HCT116 (cell line): Measurements from ENCODE around the gene DYNLT2. TPM values are rescaled to one million over a fixed set of nuclear protein-coding genes. Genes with fewer than 3 reads are reported as not detected.

Source experiments
- ATAC-seq: fragments of 200-7000 bp; cut with Tn5 transposase; 2 replicates; pipeline ENCODE4 v1.9.1; 2020; ENCODE audit warnings: mild to moderate bottlenecking, moderate library complexity
- BruUV-seq: library from RNA; stranded (reverse); fragments of 400-500 nt; replicated peaks from 2 replicates; lab custom pipeline; 2021; lab: Mats Ljungman, UMichigan
- CTCF ChIA-PET: fragments of 300-600 bp; sonication (Branson Sonifier 250); formaldehyde crosslinking; loops from one replicate; lab custom pipeline; 2021; ENCODE audit warnings: antibody characterized with exemption; lab: Charles Lee
- POLR2A ChIA-PET: fragments of 300-600, 350-600 bp; sonication (Branson Sonifier 250); formaldehyde crosslinking; loops from one replicate; lab custom pipeline; 2021; ENCODE audit warnings: antibody characterized with exemption; lab: Charles Lee
- RAD21 ChIA-PET, 2 experiments: fragments of 300-600 bp; sonication (Branson Sonifier 250); formaldehyde crosslinking; loops; one replicate each; lab custom pipeline; 2023; ENCODE audit warnings: low total read pairs in 2 of 2; ENCODE audit not compliant: uncharacterized antibody in 2 of 2, unreplicated experiment in 2 of 2, low non-redundant PET in 1 of 2; lab: Charles Lee
- DNase-seq: peaks from one replicate; pipeline ENCODE4 v3.0.0-alpha.2; 2010; ENCODE audit warnings: low read depth, low spot score
- H2AFZ ChIP-seq: fragments of 200-600 bp; shearing (Covaris generic), sonication (generic); 2 replicates; pipeline ENCODE4 v1.6.1; 2017; ENCODE audit warnings: low read depth, mixed run types, mixed read lengths, antibody characterized with exemption, low read length; ENCODE audit not compliant: poor library complexity, severe bottlenecking
- H3K27ac ChIP-seq: 2 replicates; pipeline ENCODE4 v1.5.1; 2012; ENCODE audit warnings: low read depth, low read length
- H3K27me3 ChIP-seq: fragments of 200-600 bp; sonication (generic); 2 replicates; pipeline ENCODE4 v1.6.1; 2016; ENCODE audit warnings: mixed run types, low read length, mixed read lengths; ENCODE audit not compliant: insufficient read depth
- H3K36me3 ChIP-seq, 2 experiments: fragments of 200-500 bp in 1 of 2; fragments of 200-600 bp in 1 of 2; sonication (Bioruptor generic) in 1 of 2; sonication (generic) in 1 of 2; 2 replicates each; pipeline versions ENCODE4 v1.5.1 to v1.6.1; 2014 to 2016; ENCODE audit warnings: low read length in 2 of 2, inconsistent platforms in 1 of 2, mixed read lengths in 1 of 2, mixed run types in 1 of 2; ENCODE audit not compliant: insufficient read depth in 2 of 2, control insufficient read depth in 1 of 2
- H3K4me1 ChIP-seq, 2 experiments: fragments of 200-600 bp in 1 of 2; sonication (generic) in 1 of 2; 2 replicates each; pipeline versions ENCODE4 v1.5.1 to v1.6.1; 2012 to 2017; ENCODE audit warnings: low read length in 2 of 2, inconsistent platforms in 1 of 2, mild to moderate bottlenecking in 1 of 2, mixed read lengths in 1 of 2, mixed run types in 1 of 2, moderate library complexity in 1 of 2; ENCODE audit not compliant: insufficient read depth in 2 of 2, control insufficient read depth in 1 of 2
- H3K4me2 ChIP-seq: fragments of 200-600 bp; sonication (generic); 2 replicates; pipeline ENCODE4 v1.6.1; 2017; ENCODE audit warnings: mixed run types, low read length, mixed read lengths
- H3K4me3 ChIP-seq, 2 experiments: fragments of 200-600 bp in 1 of 2; sonication (generic) in 1 of 2; replicated peaks in 1 of 2; 2 replicates each; pipeline ENCODE4 v1.5.1; 2011 to 2016; ENCODE audit warnings: low read length in 2 of 2, control low read depth in 1 of 2, low read depth in 1 of 2, mild to moderate bottlenecking in 1 of 2, mixed read lengths in 1 of 2, mixed run types in 1 of 2
- H3K79me2 ChIP-seq: fragments of 200-600 bp; sonication (generic); 2 replicates; pipeline ENCODE4 v1.6.1; 2017; ENCODE audit warnings: mild to moderate bottlenecking, mixed run types, low read length, moderate library complexity, mixed read lengths; ENCODE audit not compliant: insufficient read depth
- H3K9ac ChIP-seq: fragments of 200-600 bp; sonication (generic); 2 replicates; pipeline ENCODE4 v1.6.1; 2016; ENCODE audit warnings: low read length, mixed read lengths
- H3K9me2 ChIP-seq: fragments of 200-600 bp; sonication (generic), shearing (Covaris generic); 2 replicates; pipeline ENCODE4 v1.6.1; 2017; ENCODE audit warnings: mixed run types, mild to moderate bottlenecking, moderate library complexity; ENCODE audit not compliant: insufficient read depth
- H3K9me3 ChIP-seq, 2 experiments: fragments of 200-500 bp in 1 of 2; fragments of 200-600 bp in 1 of 2; sonication (Bioruptor generic) in 1 of 2; sonication (generic) in 1 of 2; 2 replicates each; pipeline ENCODE4 v1.6.1; 2014 to 2017; ENCODE audit warnings: low read length in 2 of 2, mixed read lengths in 2 of 2, inconsistent platforms in 1 of 2, low read depth in 1 of 2, mild to moderate bottlenecking in 1 of 2, mixed run types in 1 of 2, moderate library complexity in 1 of 2; ENCODE audit not compliant: control insufficient read depth in 1 of 2, insufficient read depth in 1 of 2
- H4K20me1 ChIP-seq: fragments of 200-600 bp; sonication (generic), shearing (Covaris generic); 2 replicates; pipeline ENCODE4 v1.6.1; 2017; ENCODE audit warnings: mixed run types, mild to moderate bottlenecking, moderate library complexity; ENCODE audit not compliant: insufficient read depth
- ATF3 ChIP-seq: IDR thresholded peaks from 2 replicates; pipeline ENCODE4 v1.6.1; 2012
- CEBPB ChIP-seq: IDR thresholded peaks from 2 replicates; pipeline ENCODE4 v1.6.1; 2012; ENCODE audit warnings: low read depth
- CTCF ChIP-seq, 3 experiments: fragments of 200-600 bp in 1 of 3; sonication (generic) in 1 of 3; IDR thresholded peaks in 2 of 3; conservative IDR thresholded peaks in 1 of 3; 2 replicates each; pipeline ENCODE4 v1.5.1; 2012 to 2017; ENCODE audit warnings: low read depth in 2 of 3, low read length in 2 of 3, antibody characterized with exemption in 1 of 3, borderline replicate concordance in 1 of 3, control low read depth in 1 of 3, mild to moderate bottlenecking in 1 of 3, mixed read lengths in 1 of 3, mixed run types in 1 of 3, moderate library complexity in 1 of 3; ENCODE audit not compliant: insufficient read depth in 1 of 3
- EGR1 ChIP-seq: IDR thresholded peaks from 2 replicates; pipeline ENCODE4 v1.6.1; 2012; ENCODE audit warnings: low read depth
- ELF1 ChIP-seq: IDR thresholded peaks from 2 replicates; pipeline ENCODE4 v1.6.1; 2012; ENCODE audit warnings: low read depth, borderline replicate concordance
- EZH2phosphoT487 ChIP-seq: fragments of 200-600 bp; IDR thresholded peaks from 2 replicates; pipeline ENCODE4 v1.6.1; 2018; ENCODE audit warnings: antibody characterized with exemption, borderline replicate concordance
- FOSL1 ChIP-seq: IDR thresholded peaks from 2 replicates; pipeline ENCODE4 v1.6.1; 2012; ENCODE audit warnings: low read depth
- JUND ChIP-seq: IDR thresholded peaks from 2 replicates; pipeline ENCODE4 v1.6.1; 2012
- RAD21 ChIP-seq: IDR thresholded peaks from 2 replicates; pipeline ENCODE4 v1.6.1; 2012; ENCODE audit warnings: low read depth, mild to moderate bottlenecking
- SIN3A ChIP-seq: IDR thresholded peaks from 2 replicates; pipeline ENCODE4 v1.6.1; 2012; ENCODE audit warnings: low read depth
- SRF ChIP-seq: IDR thresholded peaks from 2 replicates; pipeline ENCODE4 v1.6.1; 2012; ENCODE audit warnings: low read depth
- ZBTB33 ChIP-seq: IDR thresholded peaks from 2 replicates; pipeline ENCODE4 v1.6.1; 2011; ENCODE audit warnings: mild to moderate bottlenecking, low read length, moderate library complexity; ENCODE audit not compliant: insufficient replicate concordance; ENCODE audit errors: extremely low read depth
- ZFX ChIP-seq: fragments of 450-650 bp; IDR thresholded peaks from 2 replicates; pipeline ENCODE4 v1.6.1; 2017
- intact Hi-C: fragments of 100-400 bp; cut with micrococcal nuclease; formaldehyde crosslinking; loops from 2 replicates; pipeline ENCODE4 v1.10.0; 2022
- total RNA-seq: library from RNA; stranded (reverse); gene quantifications from one replicate; pipeline ENCODE4 v1.2.1, GENCODE V29; 2021; ENCODE audit not compliant: unreplicated experiment

DYNLT2 gene
- total RNA-seq, 1 experiment from 2014 or later = 1.5 TPM

GRCh38 chr6:169738204-169738975 is 13.0 kb downstream of the DYNLT2 start:
- H3K9me2 ChIP-seq = no peaks in the 10 kb centered on the region
- no peaks in the 10 kb centered on the region for H3K36me3 ChIP-seq
- ChIA-PET CTCF (no interaction called here), POLR2A (no interaction called here), RAD21 (no interaction called here)
- no peaks in the 10 kb centered on the region for H3K79me2 ChIP-seq
- H3K27me3 ChIP-seq = no peaks in the 10 kb centered on the region
- no peak overlapping the region for H2AFZ ChIP-seq
- TF ChIP-seq JUND = no peak
- TF ChIP-seq EZH2phosphoT487 = no peak
- TF ChIP-seq RAD21 = no peak
- TF ChIP-seq ELF1 = no peak
- TF ChIP-seq ZFX = no peak
- TF ChIP-seq CTCF (IDR thresholded peaks at IDR 0.05 in 2 of 3, conservative IDR thresholded peaks at IDR 0.05 in 1 of 3; ENCODE audit: borderline replicate concordance in 1 of 3, insufficient read depth in 1 of 3, low read depth in 2 of 3, low read length in 2 of 3) = no peak
- TF ChIP-seq SRF = no peak
- TF ChIP-seq ZBTB33 = no peak
- no peak for TF ChIP-seq EGR1
- TF ChIP-seq FOSL1 = no peak
- no peak for TF ChIP-seq SIN3A
- no peak for TF ChIP-seq ATF3
- no peak for TF ChIP-seq CEBPB
- intact Hi-C loops = no loop called here
- H3K9me3 ChIP-seq = no peaks in the 10 kb centered on the region
- no peaks in the 10 kb centered on the region for H4K20me1 ChIP-seq
- ATAC-seq = no peak
- no TSS peak for BruUV-seq
- H3K4me2 ChIP-seq = no peak overlapping the region
- no peak for DNase-seq
- H3K4me3 ChIP-seq = no peak overlapping the region
- H3K9ac ChIP-seq = no peak overlapping the region
- H3K27ac ChIP-seq = no peak overlapping the region
- no peaks in the 10 kb centered on the region for H3K4me1 ChIP-seq
